D721Med (cell line): ENCODE measurements around the gene SHISA5.

ENCODE experiments used
- DNase-seq: peaks from one replicate; pipeline ENCODE4 v3.0.0; 2011; ENCODE audit warnings: low spot score; ENCODE audit not compliant: insufficient read length
- FAIRE-seq: peaks from 2 replicates; lab custom pipeline; 2011; peaks lifted over from hg19 to GRCh38; lab: Jason Lieb, UNC
- TF ChIP-seq, protein P1 (sequence below): IDR thresholded peaks from 2 replicates; pipeline ENCODE4 v1.5.1; 2012; ENCODE audit warnings: mild to moderate bottlenecking, control low read depth; ENCODE audit not compliant: insufficient read depth; ENCODE audit errors: missing control alignments

SHISA5 gene

DNA sequence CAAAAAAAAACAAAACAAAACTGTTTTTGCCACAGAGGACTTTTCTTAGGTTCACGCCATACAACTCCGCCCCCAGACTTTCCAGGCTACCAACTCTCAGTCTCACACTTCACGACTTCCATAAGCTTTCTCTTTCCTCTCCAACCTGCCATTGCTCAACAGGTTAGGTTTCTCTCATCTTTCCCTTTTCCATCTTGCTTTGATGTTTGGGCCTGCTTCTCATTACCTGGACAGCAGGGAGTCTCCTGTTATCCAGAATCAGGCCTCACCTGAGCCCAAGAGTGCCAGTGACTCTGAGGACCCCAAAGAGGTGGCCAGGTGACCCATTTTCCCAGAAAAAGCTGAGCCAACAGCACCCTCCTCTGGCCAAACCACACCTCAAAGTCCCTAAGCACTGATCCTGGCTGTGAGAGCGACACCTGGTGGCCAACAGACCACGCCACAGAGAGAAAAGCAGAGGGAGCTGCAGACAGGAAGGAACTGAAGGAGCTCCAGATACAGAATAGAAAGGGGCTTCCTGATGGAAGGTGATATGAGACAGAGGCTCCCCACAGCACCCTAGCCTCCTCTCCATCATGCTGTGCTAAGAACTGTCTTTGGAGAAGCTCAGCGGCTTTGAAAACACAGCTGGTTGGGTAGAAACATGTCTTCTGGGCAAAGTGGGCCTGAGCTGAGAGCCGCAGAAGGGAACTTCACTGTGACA lies 68.0 kb downstream of the SHISA5 start:
- FAIRE-seq (peak; percentile 11), DNase-seq (peak; percentile 95)
- TF ChIP-seq, protein P1, sequence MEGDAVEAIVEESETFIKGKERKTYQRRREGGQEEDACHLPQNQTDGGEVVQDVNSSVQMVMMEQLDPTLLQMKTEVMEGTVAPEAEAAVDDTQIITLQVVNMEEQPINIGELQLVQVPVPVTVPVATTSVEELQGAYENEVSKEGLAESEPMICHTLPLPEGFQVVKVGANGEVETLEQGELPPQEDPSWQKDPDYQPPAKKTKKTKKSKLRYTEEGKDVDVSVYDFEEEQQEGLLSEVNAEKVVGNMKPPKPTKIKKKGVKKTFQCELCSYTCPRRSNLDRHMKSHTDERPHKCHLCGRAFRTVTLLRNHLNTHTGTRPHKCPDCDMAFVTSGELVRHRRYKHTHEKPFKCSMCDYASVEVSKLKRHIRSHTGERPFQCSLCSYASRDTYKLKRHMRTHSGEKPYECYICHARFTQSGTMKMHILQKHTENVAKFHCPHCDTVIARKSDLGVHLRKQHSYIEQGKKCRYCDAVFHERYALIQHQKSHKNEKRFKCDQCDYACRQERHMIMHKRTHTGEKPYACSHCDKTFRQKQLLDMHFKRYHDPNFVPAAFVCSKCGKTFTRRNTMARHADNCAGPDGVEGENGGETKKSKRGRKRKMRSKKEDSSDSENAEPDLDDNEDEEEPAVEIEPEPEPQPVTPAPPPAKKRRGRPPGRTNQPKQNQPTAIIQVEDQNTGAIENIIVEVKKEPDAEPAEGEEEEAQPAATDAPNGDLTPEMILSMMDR, result peak; percentile 100

DNA sequence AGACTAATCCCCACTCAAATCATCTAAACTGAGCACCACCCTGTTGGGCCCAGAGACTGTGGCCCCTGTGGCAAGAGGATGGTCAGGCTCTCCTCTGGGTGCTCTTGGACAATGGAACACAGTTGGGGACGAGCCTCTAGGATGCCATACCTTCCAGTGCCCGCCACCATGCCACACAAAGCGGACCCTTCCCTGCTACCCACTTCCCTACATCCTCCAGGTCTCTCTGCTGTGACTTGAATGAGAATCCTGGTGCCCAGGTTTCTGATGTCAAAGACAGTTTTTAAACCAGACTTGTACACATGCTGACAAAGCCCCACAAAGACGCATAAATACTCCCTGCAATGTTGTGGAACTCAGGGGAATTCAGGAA lies 68.8 kb downstream of the SHISA5 start:
- no peak for DNase-seq
- FAIRE-seq, result no peak
- TF ChIP-seq, protein P1, result no peak

DNA sequence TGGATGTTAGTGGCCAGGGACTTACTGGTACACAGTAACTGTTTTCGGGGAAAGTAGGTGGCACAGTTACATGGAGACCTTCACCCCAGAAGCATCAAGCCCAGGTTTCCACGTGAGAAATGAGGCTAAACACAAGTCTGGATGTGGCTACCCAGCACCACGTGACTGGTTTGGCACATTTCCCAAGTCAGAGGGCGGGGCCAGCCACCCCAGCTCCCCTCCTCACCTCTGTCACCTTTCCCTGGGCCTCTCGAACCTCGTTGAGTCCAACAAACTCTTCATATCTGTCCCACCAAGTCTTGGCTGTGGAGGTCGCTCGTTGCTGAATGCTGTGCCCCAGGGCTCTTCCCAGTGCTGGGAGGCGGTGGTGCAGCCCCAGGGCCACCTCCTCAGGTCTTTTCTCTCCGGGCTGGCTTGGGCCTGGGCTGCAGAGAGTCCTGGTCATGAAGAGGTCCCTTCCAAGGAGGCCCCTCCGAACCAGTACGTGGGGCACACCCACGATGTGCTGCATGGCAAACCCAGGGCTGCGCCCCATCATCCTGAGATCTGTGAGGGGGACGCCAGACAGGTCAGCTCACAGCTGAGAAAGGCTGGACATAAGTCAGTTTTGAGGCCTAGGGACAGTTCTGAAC lies 69.3 kb downstream of the SHISA5 start:
- FAIRE-seq, result no peak
- TF ChIP-seq, protein P1, result no peak
- no peak for DNase-seq

DNA sequence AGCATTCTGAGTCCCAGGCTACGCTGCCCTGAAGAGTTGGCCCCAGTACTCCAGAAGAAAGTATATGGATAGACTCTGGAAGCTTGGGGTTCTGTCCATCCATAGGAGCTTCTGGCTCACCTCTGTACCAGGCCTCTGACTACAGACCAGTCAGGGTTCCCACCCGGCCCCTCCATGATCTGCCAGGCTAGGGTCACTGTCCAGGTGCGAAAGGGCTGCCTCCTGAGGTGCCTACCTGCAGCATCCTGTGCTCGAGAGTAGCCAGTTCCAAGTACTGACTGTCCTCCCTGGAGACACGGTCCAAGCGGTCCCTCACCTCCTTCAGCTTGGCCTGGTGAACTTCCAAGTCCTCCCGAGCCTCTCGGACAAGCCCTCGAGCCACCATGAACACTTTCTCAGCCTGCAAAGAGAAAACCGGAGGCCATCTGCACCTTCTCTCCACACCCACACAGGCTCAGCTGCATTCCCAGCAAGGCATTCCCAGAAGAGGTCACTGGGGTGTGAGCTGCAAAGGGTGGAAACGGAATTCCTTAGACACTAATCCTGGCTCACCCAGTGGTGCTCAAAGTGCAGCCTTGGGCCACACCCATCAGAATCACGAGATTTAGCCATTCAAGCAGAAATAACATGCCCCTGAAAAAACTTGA lies 70.4 kb downstream of the SHISA5 start:
- FAIRE-seq (no peak), DNase-seq (peak; percentile 1)
- TF ChIP-seq, protein P1, result no peak

DNA sequence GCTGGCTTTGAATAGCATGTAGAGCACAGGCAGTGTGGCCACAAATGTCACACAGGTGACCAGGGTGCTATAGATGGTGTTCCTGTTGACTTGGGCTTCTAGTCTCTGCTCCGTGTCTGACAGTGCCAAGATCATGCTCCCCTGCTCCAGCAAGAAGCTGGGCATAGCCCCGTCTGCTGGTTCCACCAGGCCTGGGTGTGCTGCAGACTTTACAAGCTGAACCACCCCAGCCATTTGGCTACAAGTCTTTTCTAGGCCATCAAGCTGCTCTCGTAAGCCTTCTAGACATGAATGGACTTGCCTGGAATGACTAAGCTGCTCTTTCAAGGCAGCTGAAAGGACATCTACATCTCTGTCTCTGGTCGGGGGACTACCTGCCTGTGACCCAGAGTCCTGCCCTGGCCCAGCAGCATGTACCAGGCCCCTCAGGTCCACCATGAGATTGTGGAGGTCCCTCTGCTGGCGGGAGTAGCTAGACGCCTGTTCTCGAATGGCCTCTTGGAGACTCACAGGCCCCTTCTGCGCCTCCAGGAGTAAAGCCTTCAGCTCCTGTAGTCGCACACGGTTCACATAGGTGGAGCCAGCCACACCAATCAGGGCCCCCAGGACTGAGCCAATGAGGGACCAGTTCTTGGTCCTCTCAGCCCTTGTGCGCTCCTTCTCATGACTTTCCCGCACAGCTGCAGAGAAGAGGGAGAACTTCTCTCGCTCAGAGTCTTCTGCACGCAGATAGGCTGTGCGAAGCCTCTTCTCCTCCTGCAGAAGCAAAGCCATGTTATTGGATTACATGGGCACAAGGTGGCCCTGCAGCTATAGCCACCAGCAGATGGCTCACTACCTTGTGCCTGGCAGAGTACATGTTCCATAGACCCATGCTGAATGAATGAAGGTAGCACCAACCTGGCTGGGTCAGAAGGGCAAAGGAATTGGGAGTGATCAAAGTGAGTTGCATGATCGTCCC lies 71.3 kb downstream of the SHISA5 start:
- TF ChIP-seq, protein P1, result peak; percentile 5
- DNase-seq (peak; percentile 20), FAIRE-seq (no peak)

DNA sequence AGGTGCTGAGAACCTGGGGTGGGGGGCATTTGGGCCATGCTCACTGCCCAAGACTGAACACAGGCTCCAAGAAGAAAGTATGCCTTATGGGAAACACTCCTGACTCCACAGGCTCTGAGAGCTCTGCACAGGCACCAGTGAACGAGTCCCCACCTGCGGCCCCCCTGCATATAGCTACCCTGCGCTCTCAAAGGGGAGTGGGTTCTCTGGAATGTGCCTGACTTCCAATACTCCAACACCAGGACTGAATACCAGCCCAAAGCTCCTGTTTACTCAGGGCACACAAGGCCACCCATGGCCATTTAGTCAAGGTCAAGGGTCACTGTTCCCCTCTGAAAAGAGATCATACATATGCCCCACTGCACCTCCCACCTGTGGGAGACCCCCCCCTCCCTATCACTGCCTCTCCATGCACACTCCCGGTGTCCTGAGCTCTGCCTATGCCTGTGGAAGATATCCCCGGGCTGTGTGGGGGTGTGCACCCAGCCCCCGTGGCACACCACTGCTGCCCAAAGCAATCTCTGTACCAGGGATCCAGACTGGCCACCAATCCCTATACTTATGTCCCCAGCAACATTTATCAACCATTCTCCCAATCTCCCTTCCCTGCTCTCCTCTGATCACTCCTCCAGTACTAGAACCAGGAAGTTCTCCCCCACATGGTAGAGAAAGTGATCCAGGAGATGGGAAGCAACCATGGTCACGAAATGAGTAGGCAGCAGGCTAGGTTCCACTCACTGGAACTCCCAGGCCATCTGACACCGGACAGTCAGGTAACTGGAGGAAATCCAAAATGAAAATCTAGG lies 72.5 kb downstream of the SHISA5 start:
- no peak for FAIRE-seq
- no peak for DNase-seq
- TF ChIP-seq, protein P1, result no peak
